Thyroid gland (tissue), 4 donors: ENCODE data around the gene IPP. TPM values are rescaled to one million over a fixed set of nuclear protein-coding genes. Genes with fewer than 3 reads are reported as not detected.
"Not testable (repeated sequence)": the region's sequence is repeated elsewhere in the genome, so short reads cannot be mapped to it uniquely, and the experiment has no call there.

Source experiments
- DNase-seq, 2 donors: peaks; one replicate each; pipeline ENCODE4 v3.0.0-alpha.2; 2019
- H3K27ac ChIP-seq, 3 donors: fragments of 200-600 bp; sonication (generic); 1 replicate in 2 of 3; 2 replicates in 1 of 3; pipeline ENCODE4 v1.5.1; 2016 to 2019; ENCODE audit warnings: mild to moderate bottlenecking in 1 of 3, moderate library complexity in 1 of 3
- H3K27me3 ChIP-seq: fragments of 200-600 bp; sonication (generic); one replicate; pipeline ENCODE4 v1.5.1; 2019
- H3K36me3 ChIP-seq, 2 donors: fragments of 200-600 bp; sonication (generic); one replicate each; pipeline ENCODE4 v1.5.1; 2016 to 2019
- H3K4me1 ChIP-seq, 2 donors: fragments of 200-600 bp; sonication (generic); one replicate each; pipeline ENCODE4 v1.5.1; 2017 to 2019
- H3K4me3 ChIP-seq, 3 donors: fragments of 200-600 bp; sonication (generic); replicated peaks in 1 of 3; 1 replicate in 2 of 3; 2 replicates in 1 of 3; pipeline ENCODE4 v1.5.1; 2016; ENCODE audit warnings: mild to moderate bottlenecking in 1 of 3
- H3K9me3 ChIP-seq: fragments of 200-600 bp; sonication (generic); one replicate; pipeline ENCODE4 v1.5.1; 2017
- CTCF ChIP-seq, 6 experiments: fragments of 200-600 bp in 3 of 6; fragments of 450-650 bp in 3 of 6; sonication (generic) in 3 of 6; IDR thresholded peaks; one replicate each; pipeline ENCODE4 v1.5.1; 2016 to 2019; ENCODE audit warnings: antibody characterized with exemption in 6 of 6, mild to moderate bottlenecking in 2 of 6, inconsistent platforms in 1 of 6, moderate library complexity in 1 of 6
- POLR2A ChIP-seq, 2 donors: fragments of 450-650 bp; IDR thresholded peaks; one replicate each; pipeline ENCODE4 v1.6.1; 2017; ENCODE audit warnings: antibody characterized with exemption in 2 of 2, mild to moderate bottlenecking in 2 of 2, moderate library complexity in 1 of 2
- WGBS, 2 donors: methylation state at CpG; one replicate each; pipeline ENCODE4 v1.1.5; 2017; 5-methylcytosine and 5-hydroxymethylcytosine counted together
- intact Hi-C: fragments of 100-400 bp; cut with DNase I; formaldehyde crosslinking; loops from one replicate; pipeline ENCODE4 v1.15.1; 2023
- total RNA-seq, 4 donors: library from RNA; depleted of rRNA; stranded (reverse); fragments of >200 nt; gene quantifications; one replicate each; pipeline ENCODE4 v1.2.3, GENCODE V29; 2016

IPP gene
- total RNA-seq, 4 donors from 2014 or later, result 14.9 to 20.1 (median 17.8) TPM

DNA sequence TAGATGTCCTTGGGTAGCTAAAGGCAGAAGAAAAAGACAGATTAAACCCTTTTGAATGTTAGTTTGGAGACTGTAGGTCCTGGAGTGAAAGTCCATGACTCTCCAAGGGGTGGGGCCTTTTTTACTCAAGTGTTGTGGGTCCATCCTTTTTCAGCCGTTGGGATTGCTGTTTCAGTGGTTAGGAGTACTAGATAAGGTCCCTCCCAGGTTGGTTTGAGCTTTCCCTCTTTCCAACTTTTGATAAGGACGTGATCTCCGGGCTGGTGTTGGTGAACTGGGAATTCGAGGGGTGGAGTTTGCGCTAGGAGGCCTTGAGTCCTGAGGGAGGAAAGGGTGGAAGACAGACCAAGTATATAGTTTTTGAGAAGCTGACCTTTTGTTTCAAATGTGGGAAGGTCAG, 5.2 kb upstream of the IPP start:
- no peaks in the 10 kb centered on the region for H3K27me3 ChIP-seq
- 67 to 93% methylated on average over 5 of the region's 5 CpGs for WGBS, 2 donors
- H3K36me3 ChIP-seq, result no peaks in the 10 kb centered on the region
- intact Hi-C loops, result loop anchor here (10.0 kb wide), 1 partner anchor 71 kb away; the partner anchor contains the start of genes GPBP1L1 and TMEM69
- H3K27ac ChIP-seq, result no peak overlapping the region
- DNase-seq, result no peak
- H3K4me1 ChIP-seq, result peaks cover 5 to 7% of the 10 kb centered on the region in 2 donors
- no peaks in the 10 kb centered on the region for H3K9me3 ChIP-seq
- no peak overlapping the region for H3K4me3 ChIP-seq
- TF ChIP-seq POLR2A (IDR thresholded peaks at IDR 0.05) (no peak), CTCF (IDR thresholded peaks at IDR 0.05) (no peak)

DNA sequence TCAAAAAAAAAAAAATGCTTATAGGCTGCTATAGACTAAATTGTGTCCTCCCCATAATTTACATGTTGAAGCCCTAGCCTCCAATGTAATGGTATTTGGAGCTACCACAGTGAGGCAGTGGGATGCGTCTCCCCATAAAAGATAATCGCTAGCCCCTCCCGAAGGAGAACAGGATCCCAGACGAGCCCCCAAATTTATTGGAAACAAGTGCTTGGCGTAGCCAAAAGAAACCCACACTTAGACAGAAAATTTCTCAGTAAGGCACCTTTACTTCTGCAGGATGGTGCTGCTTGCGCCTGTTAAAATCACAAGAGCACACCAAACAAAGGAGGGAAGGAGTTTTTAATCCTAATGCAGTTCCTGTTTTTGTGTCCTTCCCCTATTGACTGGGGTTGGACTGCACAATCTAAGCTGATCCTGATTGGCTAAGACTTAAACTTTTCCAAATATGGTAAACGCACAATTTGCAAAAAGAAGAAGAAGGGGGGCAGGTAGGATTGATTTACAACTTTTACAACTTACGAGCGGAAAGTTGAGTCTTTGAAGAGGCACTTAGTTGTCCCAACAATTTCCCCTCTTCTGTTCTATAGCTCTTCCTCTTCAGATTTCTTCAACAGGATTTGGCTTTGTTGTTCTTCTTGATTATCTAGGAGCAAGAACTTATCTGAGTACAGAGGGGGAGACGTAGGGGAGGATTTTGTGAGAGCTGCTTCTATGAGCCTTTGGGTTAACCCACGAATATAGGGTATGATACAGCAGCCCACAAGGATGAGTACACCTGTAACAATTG, 3.0 kb upstream of the IPP start:
- no peak overlapping the region for H3K4me3 ChIP-seq
- H3K36me3 ChIP-seq, result no peaks in the 10 kb centered on the region
- H3K27ac ChIP-seq, result no peak overlapping the region
- intact Hi-C loops, result loop anchor here (10.0 kb wide), 1 partner anchor 69 kb away; the partner anchor contains the start of genes GPBP1L1 and TMEM69
- H3K4me1 ChIP-seq, result peaks cover 7 to 8% of the 10 kb centered on the region in 2 donors
- TF ChIP-seq POLR2A (IDR thresholded peaks at IDR 0.05) (no peak), CTCF (IDR thresholded peaks at IDR 0.05) (no peak)
- DNase-seq, result no peak
- no peaks in the 10 kb centered on the region for H3K9me3 ChIP-seq
- no peaks in the 10 kb centered on the region for H3K27me3 ChIP-seq
- WGBS, 2 donors, result 83 to 87% methylated on average over 11 of the region's 11 CpGs

GRCh38 chr1:45752441-45753052, 2.1 kb upstream of the IPP start:
- 87 to 92% methylated on average over 2 of the region's 2 CpGs for WGBS, 2 donors

DNA sequence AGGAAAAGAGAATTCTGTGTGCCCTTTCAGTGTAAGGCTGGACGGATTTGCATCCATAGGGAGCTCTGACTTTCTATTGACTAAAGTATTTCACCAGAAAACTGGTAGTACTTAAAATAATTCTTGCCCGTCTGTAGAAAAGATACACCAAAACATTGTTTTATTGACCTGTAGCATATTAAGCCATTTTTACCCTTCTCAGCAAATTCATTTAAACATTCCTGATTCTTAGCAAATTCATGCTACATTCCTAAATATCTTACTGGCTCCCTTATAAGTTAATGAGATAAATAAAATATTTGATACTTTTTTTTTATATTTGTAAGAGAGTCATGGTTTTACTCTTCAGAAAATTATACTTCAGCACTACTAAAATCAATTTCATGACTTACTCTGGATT, 1.6 kb upstream of the IPP start:
- TF ChIP-seq POLR2A (IDR thresholded peaks at IDR 0.05) (no peak), CTCF (IDR thresholded peaks at IDR 0.05) (no peak)
- intact Hi-C loops, result loop anchor here (10.0 kb wide), 1 partner anchor 67 kb away; the partner anchor contains the start of genes GPBP1L1 and TMEM69
- WGBS, 2 donors, result 95 to 96% methylated on average over 2 of the region's 2 CpGs
- no peak for DNase-seq
- Histone ChIP-seq H3K27ac (no peak overlapping the region), H3K4me3 (no peak overlapping the region), H3K27me3 (no peaks in the 10 kb centered on the region), H3K9me3 (no peaks in the 10 kb centered on the region), H3K4me1 (peaks cover 11 to 13% of the 10 kb centered on the region in 2 donors), H3K36me3 (no peaks in the 10 kb centered on the region)

More at GRCh38 chr1:45752441-45753052, 2.1 kb upstream of the IPP start:
- H3K4me1 ChIP-seq, result peaks cover 7 to 8% of the 10 kb centered on the region in 2 donors
- H3K27ac ChIP-seq, result no peak overlapping the region
- TF ChIP-seq CTCF (IDR thresholded peaks at IDR 0.05) (no peak), POLR2A (IDR thresholded peaks at IDR 0.05) (no peak)
- H3K27me3 ChIP-seq, result no peaks in the 10 kb centered on the region
- no peak overlapping the region for H3K4me3 ChIP-seq
- no peaks in the 10 kb centered on the region for H3K9me3 ChIP-seq
- no peaks in the 10 kb centered on the region for H3K36me3 ChIP-seq
- intact Hi-C loops, result loop anchor here (10.0 kb wide), 1 partner anchor 68 kb away; the partner anchor contains the start of genes GPBP1L1 and TMEM69
- no peak for DNase-seq

DNA sequence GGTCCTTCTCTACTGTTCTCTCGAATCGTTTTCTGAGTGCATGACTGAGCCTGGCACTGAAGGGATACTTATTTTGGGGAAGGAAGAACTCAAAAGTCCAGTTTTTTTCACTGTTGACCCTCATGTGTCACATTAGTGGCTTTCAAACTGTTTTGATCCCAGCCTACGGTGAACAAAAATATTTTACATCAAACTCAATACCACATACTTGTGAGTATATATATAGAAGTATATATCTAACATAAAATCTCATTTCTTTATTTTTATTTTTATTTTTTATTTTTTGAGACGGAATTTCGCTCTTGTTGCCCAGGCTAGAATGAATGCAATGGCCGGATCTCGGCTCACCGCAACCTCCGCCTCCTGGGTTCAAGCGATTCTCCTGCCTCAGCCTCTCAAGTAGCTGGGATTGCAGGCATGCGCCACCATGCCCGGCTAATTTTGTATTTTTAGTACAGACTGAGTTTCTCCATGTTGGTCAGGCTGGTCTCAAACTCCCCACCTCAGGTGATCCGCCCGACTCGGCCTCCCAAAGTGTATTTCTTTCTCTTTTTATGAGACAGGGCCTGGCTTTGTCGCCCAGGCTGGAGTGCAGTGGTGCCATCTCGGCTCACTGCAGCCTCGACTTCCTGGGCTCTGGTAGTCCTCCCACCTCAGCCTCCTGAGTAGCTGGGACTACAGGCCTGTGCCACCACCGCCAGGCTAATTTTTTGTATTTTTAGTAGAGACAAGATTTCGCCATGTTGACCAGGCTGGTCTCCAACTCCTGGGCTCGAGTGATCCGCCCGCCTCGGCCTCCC, 786 bp upstream of the IPP start:
- Histone ChIP-seq H3K4me3 (peak overlapping the region in 2 of 3 donors; percentile 19 to 62), H3K27ac (peak overlapping the region; percentile 93 to 97 (median 96)), H3K4me1 (peaks cover 16 to 17% of the 10 kb centered on the region in 2 donors)
- H3K27me3 ChIP-seq, DNase-seq, H3K9me3 ChIP-seq, H3K36me3 ChIP-seq: not testable (repeated sequence)
- 85 to 87% methylated on average over 24 of the region's 24 CpGs for WGBS, 2 donors
- intact Hi-C loops, result loop anchor here (10.0 kb wide), 1 partner anchor 66 kb away; the partner anchor contains the start of genes GPBP1L1 and TMEM69
